BE2C (cell line): ENCODE results near the gene LRRC2.
"Not testable (repeated sequence)": the region's sequence is repeated elsewhere in the genome, so short reads cannot be mapped to it uniquely, and the experiment has no call there.

ENCODE experiments used
- DNase-seq: peaks from one replicate; pipeline ENCODE4 v3.0.0-alpha.2; 2020
- H3K27me3 ChIP-seq: fragments of 250-450 bp; sonication (Bioruptor Pico); 2 replicates; pipeline ENCODE4 v1.5.1; 2020; ENCODE audit warnings: mild to moderate bottlenecking
- H3K36me3 ChIP-seq: fragments of 250-450 bp; sonication (Bioruptor Pico); 2 replicates; pipeline ENCODE4 v1.5.1; 2020; ENCODE audit warnings: mild to moderate bottlenecking
- H3K4me1 ChIP-seq: fragments of 250-450 bp; sonication (Bioruptor Pico); 2 replicates; pipeline ENCODE4 v1.5.1; 2020
- H3K4me3 ChIP-seq: 2 replicates; pipeline ENCODE4 v1.5.1; 2011; ENCODE audit warnings: low read depth, low read length
- H3K9me3 ChIP-seq: fragments of 250-450 bp; sonication (Bioruptor Pico); 2 replicates; pipeline ENCODE4 v1.5.1; 2020
- TF ChIP-seq, protein P1 (sequence below): IDR thresholded peaks from 2 replicates; pipeline ENCODE4 v1.5.1; 2012; ENCODE audit warnings: mild to moderate bottlenecking, low read depth, low read length

LRRC2 gene

GRCh38 chr3:46595819-46596314, 29.8 kb upstream of the LRRC2 start:
- no peak for DNase-seq
- Histone ChIP-seq H3K9me3 (no peaks in the 10 kb centered on the region), H3K36me3 (no peaks in the 10 kb centered on the region), H3K27me3 (no peaks in the 10 kb centered on the region), H3K4me3 (no peak overlapping the region), H3K4me1 (no peaks in the 10 kb centered on the region)
- TF ChIP-seq, protein P1, sequence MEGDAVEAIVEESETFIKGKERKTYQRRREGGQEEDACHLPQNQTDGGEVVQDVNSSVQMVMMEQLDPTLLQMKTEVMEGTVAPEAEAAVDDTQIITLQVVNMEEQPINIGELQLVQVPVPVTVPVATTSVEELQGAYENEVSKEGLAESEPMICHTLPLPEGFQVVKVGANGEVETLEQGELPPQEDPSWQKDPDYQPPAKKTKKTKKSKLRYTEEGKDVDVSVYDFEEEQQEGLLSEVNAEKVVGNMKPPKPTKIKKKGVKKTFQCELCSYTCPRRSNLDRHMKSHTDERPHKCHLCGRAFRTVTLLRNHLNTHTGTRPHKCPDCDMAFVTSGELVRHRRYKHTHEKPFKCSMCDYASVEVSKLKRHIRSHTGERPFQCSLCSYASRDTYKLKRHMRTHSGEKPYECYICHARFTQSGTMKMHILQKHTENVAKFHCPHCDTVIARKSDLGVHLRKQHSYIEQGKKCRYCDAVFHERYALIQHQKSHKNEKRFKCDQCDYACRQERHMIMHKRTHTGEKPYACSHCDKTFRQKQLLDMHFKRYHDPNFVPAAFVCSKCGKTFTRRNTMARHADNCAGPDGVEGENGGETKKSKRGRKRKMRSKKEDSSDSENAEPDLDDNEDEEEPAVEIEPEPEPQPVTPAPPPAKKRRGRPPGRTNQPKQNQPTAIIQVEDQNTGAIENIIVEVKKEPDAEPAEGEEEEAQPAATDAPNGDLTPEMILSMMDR = no peak

- no peaks in the 10 kb centered on the region for H3K27me3 ChIP-seq
- TF ChIP-seq, protein P1 = no peak
- DNase-seq = no peak
- H3K4me1 ChIP-seq = no peaks in the 10 kb centered on the region
- no peak overlapping the region for H3K4me3 ChIP-seq
- H3K9me3 ChIP-seq = no peaks in the 10 kb centered on the region
- H3K36me3 ChIP-seq = no peaks in the 10 kb centered on the region
Observed at GRCh38 chr3:46594723-46595122, 28.6 kb upstream of the LRRC2 start.

DNA sequence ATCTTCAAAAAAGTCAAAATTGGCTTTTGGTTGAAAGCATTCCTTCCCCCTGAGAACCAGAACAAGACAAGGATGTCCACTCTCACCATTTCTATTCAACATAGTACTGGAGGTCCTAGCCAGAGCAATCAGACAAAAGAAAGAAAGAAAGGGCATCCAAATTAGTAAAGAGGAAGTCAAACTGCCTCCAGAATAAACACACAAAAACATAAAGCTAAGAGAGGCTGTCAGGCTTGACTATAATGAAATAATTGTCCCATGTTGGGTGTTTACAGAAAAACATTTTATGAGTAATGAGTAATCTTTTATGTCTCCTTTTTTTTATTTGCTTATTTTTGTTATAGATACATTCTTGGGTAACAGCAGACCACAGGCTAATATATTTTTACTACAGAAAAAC, 27.9 kb upstream of the LRRC2 start:
- TF ChIP-seq, protein P1 = no peak
- DNase-seq = no peak
- H3K4me3 ChIP-seq = no peak overlapping the region
- no peaks in the 10 kb centered on the region for H3K27me3 ChIP-seq
- H3K4me1 ChIP-seq = no peaks in the 10 kb centered on the region
- H3K9me3 ChIP-seq = no peaks in the 10 kb centered on the region
- H3K36me3 ChIP-seq = no peaks in the 10 kb centered on the region

DNA sequence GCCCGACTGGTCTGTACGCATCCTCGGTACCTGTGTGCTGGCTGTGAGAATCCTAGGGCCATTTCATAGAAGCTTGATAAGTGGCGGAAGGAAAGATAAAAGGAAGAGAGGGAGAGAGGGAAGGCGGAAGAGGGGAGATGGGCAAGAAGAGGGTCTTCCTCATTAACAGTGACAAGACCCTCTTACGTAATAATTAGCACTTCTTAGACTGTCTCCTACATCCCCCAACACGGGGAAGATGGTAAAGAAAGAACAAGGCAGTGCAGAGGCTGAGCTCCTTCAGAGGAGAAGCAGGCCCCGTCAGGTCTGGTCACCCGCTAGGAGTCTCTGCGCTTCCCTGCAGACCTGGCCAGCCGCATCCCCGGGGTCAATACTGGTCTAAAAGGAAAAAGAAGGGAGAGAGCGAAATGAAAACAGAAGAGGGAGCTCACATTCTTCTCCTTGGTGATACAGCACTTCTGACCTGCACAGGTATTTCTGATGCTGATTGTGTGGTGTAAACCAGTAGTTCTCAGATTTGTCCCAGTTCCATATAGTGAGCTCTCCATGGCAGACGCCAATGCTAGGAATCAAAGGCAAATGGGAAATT, 27.3 kb upstream of the LRRC2 start:
- no peak for DNase-seq
- H3K27me3 ChIP-seq = no peaks in the 10 kb centered on the region
- H3K36me3 ChIP-seq = no peaks in the 10 kb centered on the region
- H3K4me3 ChIP-seq = no peak overlapping the region
- no peaks in the 10 kb centered on the region for H3K4me1 ChIP-seq
- TF ChIP-seq, protein P1 = no peak
- no peaks in the 10 kb centered on the region for H3K9me3 ChIP-seq

DNA sequence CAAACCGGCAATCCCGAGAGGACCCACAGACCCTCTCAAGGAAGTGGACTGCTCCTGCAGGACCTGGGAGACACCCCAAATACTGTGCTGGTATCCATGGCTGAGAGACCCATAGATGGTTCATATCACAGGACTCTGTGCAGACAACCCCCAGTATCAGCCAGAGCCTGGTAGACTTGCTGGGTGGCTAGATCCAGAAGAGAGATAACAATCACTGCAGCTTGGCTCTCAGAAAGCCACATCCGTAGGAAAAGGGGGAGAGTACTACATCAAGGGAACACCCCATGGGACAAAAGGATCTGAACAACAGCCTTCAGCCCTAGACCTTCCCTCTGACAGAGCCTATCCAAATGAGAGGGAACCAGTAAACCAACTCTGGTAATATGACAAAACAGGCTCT, 21.2 kb upstream of the LRRC2 start:
- not testable (repeated sequence) for H3K4me3 ChIP-seq, H3K4me1 ChIP-seq, H3K36me3 ChIP-seq, H3K27me3 ChIP-seq, DNase-seq, H3K9me3 ChIP-seq

DNA sequence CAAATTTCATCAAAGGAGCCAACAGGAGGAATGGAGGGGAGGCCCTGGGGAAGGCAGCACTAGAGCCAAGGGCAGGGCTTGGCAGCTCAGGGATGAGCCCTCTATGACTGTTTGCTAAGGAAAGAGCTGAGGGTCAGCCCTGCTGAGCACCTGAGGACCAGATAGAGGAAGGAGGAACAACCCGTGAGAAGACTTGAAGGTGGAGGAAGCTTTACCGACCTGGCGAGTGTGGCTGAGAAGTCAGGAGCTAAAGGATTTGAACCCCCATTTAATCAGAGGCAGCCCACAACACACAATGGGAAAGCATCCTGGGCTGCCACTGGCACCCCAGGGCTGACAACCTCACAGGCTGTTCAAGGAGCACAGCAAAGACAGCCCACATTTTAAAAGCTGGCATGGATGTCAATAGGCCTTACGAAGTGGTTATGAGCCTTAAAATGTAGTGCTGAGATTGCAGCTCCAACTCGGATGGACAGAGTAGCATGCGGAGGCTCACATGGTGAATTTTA, 20.7 kb upstream of the LRRC2 start:
- TF ChIP-seq, protein P1 = no peak
- no peaks in the 10 kb centered on the region for H3K27me3 ChIP-seq
- no peaks in the 10 kb centered on the region for H3K9me3 ChIP-seq
- H3K4me3 ChIP-seq = no peak overlapping the region
- H3K4me1 ChIP-seq = no peaks in the 10 kb centered on the region
- H3K36me3 ChIP-seq = no peaks in the 10 kb centered on the region
- no peak for DNase-seq
